Cerebellar nuclear complex (tissue), 1 donor: ENCODE measurements around the gene TIMP3.

ENCODE experiments used
- DNase-seq, 2 experiments: peaks; one replicate each; lab custom pipeline; 2025; lab: John Stamatoyannopoulos, UW

Gene TIMP3

GRCh38 chr22:32882774-32883530, 81.4 kb downstream of the TIMP3 start:
- no peak for DNase-seq

GRCh38 chr22:32887324-32887980, 85.9 kb downstream of the TIMP3 start:
- no peak for DNase-seq

GRCh38 chr22:32888976-32889375, 87.5 kb downstream of the TIMP3 start:
- DNase-seq: no peak

GRCh38 chr22:32896891-32897290, 95.4 kb downstream of the TIMP3 start:
- no peak for DNase-seq

- no peak for DNase-seq
Observed at GRCh38 chr22:32897400-32897799, 95.9 kb downstream of the TIMP3 start.

GRCh38 chr22:32900886-32901635, 99.6 kb downstream of the TIMP3 start:
- DNase-seq: no peak

- DNase-seq: no peak
Observed at GRCh38 chr22:32901925-32902324, 100.4 kb downstream of the TIMP3 start.

- no peak for DNase-seq
Observed at GRCh38 chr22:32903507-32903906, 102.0 kb downstream of the TIMP3 start.

- no peak for DNase-seq
Observed at GRCh38 chr22:32904044-32904443, 102.5 kb downstream of the TIMP3 start.

- DNase-seq: no peak
Observed at GRCh38 chr22:32905400-32905799, 103.9 kb downstream of the TIMP3 start.

- no peak for DNase-seq
Observed at GRCh38 chr22:32909581-32910428, 108.3 kb downstream of the TIMP3 start.

- DNase-seq: no peak
Observed at GRCh38 chr22:32910429-32910772, 108.9 kb downstream of the TIMP3 start.

GRCh38 chr22:32911503-32911902, 110.0 kb downstream of the TIMP3 start:
- DNase-seq: no peak
